HG02981 (cell line): Measurements from ENCODE around the gene TOR3A.
"Not testable (repeated sequence)": the region's sequence is repeated elsewhere in the genome, so short reads cannot be mapped to it uniquely, and the experiment has no call there.

ENCODE experiments used
- ATAC-seq: cut with Tn5 transposase; IDR thresholded peaks from one replicate; pipeline ENCODE4 v1.9.1; 2021; ENCODE audit warnings: mild to moderate bottlenecking, moderate library complexity; ENCODE audit not compliant: unreplicated experiment

The TOR3A gene

GRCh38 chr1:179081687-179082332 is at the start of gene TOR3A:
Gene TOR3A, plus strand, starts transcription at chr1:179082070. Its CDS starts 59 bp downstream, at chr1:179082129.
- peak; percentile 85 for ATAC-seq

DNA sequence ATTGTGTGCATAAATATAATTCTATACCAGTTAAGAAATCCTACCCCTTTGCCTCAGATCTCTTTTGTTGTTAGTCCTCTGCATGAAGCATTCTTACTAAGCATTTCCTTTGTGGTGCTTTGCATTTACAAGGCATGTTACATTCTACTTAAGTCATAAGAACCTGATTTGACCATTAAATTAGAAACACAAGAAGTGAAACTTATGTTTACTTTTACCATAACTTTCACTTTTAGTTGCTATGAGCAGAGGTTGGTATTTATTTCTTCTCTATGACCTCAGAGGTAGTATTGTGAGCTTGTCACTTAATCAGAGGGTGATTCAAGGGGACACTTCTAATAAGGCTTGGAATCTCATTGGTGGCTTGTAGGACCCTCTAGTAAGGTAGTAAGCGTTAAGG is 47.1 kb upstream of the TOR3A start:
- ATAC-seq = peak; percentile 88

DNA sequence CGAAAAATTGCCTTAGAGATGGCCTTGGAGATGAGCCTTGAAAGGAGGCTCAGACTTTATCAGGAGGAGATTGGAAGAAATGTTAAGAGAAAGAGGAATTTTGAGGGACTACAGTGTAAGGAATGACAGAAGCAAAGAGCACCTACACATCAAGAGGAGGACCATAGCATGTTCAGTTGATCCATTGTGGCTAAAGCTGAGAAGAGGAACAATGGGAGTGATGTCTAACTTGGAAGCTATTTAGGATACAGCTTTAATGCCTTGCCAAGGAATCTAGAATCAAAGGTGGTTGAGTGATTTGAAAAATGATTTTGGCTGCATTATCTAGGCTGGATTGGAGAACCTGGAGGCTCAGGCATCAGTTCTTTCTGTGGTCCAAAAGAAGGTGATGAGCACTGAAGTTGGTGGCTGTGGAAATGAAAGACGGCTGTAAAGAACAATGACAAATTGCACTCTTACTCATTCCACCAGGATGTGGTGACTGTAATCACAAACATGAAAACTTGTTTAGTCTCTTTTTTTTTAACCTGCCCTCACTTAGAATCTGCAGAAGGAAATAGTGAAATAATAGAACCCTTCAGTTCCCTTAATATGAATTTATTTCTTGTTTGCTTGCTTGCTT is 44.9 kb upstream of the TOR3A start:
- peak; percentile 39 for ATAC-seq

DNA sequence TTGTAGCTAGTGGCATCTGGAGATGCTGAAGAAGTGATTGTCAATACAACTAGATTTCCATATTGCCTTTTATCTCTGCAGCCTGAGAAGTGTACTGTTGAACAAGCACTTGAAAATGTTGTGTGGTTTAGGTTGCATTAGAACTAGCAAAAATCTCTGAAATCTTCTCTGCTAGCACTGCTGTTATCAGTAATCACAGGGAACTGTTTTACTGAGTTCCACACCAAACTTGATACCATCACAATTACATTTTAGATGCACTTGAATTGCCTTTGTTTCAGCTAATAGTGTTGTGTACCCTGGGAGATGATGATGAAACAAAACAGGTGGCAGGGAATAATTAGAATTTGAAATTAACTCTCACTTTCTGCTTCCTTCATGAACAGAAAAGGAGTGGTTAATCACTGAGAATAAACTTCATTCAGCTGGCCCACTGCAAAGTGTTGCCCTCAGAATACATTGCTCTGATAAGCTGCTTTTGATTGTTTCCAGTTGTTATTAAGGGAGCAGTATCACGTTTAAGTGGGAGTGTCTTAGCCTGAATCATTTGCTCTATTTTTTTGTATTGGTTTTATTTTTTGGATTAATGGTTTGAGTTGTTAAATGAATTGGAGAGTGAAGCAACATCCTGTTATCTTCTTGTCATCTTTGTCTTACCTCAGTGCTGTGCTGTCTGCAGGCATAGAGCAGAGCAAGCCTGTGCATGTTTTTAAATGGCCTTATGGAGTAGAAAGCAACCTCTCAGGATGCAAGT is 43.2 kb upstream of the TOR3A start:
- no peak for ATAC-seq

- not testable (repeated sequence) for ATAC-seq
Observed at GRCh38 chr1:179039502-179040174, 42.2 kb upstream of the TOR3A start.

- not testable (repeated sequence) for ATAC-seq
Observed at GRCh38 chr1:179040175-179040551, 41.7 kb upstream of the TOR3A start.

DNA sequence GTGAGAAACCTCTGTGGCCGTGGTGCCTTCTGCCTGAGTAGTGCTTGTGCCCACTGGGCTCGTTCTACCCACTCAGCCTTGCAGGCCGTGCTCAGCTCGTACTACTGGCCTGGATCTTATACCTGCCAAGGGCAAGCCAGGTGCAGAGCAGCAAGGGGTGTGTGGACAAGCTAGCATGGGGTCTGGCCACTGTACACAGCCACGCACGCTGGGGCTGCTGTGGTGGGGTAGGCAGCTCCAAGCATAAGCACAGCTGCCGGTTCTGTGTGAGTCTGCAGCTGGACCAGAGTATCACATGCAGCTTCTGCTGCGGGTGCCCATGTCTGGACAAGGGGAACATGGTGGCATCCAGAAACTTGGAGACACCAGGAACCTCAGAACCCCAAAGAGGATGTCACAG is 39.8 kb upstream of the TOR3A start:
- ATAC-seq = no peak

DNA sequence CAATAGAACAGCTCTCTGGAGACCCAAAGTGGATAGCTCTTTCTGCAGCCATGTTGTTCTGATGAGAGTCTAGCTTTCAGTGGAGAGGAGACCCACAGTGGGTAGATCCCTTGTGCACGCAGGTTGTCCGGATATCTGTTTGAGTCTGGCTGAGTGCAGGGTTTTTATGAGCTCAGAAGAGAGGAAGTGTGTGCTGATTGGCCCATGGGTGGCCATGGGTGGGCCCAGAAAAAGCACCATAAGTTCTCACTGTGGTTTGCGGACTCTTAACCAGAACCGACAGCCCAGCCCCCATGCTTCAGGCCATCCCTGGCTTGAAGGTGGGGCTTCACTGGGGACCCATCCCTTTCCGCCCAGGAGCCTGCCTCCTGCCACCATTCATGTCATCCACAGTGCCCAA is 39.2 kb upstream of the TOR3A start:
- ATAC-seq = no peak

DNA sequence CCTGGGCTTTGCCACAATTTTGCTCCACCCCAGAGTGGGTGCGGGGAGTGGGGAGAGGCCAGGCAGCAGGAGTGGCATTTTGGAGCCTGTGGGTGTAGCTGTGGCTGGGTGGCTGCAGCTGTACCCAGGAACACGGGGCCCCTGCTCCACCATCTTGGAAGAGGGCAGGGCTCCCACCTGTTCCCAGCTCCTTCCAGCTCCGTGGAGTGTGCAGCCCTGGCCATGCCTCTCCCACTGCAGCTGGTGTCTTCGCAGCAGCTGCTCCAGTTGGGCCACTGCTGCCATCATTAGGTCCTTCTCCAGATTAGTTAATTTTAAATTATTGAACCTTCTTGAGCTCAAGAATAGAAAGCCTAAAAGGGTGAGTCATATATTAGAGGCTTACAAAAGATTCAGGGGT is 38.6 kb upstream of the TOR3A start:
- no peak for ATAC-seq

DNA sequence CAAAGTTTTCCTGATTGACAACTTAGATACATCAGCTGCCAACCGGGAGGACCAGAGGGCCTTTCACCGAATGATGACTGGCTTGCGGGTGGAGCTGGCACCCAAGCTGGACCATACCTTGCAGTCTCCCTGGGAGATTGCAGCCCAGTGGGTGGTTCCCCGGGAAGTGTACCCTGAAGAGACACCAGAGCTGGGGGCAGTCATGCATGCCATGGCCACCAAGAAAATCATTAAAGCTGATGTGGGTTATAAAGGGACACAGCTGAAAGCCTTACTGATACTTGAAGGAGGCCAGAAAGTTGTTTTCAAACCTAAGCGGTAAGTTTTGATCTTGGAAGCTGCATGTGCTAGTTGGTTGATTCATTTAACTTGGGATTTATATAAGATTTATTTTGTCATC is 38.0 kb upstream of the TOR3A start:
- no peak for ATAC-seq

DNA sequence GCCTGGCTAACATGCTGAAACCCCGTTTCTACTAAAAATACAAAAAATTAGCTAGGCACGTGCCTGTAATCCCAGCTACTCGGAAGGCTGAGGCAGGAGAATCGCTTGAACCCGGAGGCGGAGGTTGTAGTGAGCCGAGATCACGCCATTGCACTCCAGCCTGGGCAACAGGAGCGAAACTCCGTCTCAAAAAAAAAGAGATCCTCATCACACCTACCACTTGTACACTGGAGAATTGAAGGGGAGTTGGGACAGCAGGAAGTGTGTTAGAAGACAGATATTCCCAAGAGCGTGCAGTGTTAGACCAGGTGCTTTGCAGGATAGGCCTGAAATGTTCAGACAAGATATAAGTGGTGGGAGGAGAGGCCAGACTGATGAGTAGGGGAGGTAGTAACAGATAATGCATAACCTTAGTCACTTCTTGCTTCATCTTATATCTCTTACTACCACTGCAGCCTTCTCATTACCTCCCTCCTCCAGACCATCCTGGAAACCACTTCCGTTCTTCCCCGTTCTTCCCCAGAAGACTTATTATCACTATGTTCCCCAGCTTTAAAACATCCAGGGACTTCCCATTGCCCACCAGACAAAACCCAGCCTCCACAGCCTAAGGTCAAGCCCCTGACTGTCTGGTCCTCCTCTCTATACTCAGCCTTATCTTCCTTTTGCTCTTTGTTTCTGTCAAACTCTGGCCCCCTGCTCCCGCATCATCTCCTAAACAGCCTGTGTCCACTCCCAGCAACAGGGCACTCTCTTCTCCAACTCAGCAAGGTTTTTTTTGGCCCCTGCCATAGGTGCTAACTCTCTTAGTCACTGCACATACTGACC is 34.8 kb upstream of the TOR3A start:
- no peak for ATAC-seq

GRCh38 chr1:179047636-179047997 is 34.3 kb upstream of the TOR3A start:
- no peak for ATAC-seq

GRCh38 chr1:179048339-179049124 is 33.3 kb upstream of the TOR3A start:
- no peak for ATAC-seq

GRCh38 chr1:179052776-179053175 is 29.1 kb upstream of the TOR3A start:
- no peak for ATAC-seq

DNA sequence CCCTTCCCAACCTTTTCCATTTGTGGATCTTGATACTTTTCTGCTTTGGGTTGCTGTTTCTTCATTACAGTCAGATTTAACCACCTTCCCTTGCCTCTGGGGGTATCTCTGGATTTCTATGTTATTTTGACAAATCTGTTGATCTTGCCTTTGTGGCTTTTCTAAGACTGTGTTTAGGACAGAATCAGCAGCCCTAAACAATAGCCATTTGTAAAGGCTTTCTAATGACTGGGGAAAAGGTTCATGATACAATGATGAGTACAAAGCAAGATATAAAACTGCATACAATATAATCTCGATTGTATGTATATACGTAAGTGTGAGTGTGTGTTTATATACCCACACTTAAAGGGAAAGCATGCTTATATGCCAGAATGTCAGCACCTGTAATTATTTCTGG is 28.4 kb upstream of the TOR3A start:
- no peak for ATAC-seq

DNA sequence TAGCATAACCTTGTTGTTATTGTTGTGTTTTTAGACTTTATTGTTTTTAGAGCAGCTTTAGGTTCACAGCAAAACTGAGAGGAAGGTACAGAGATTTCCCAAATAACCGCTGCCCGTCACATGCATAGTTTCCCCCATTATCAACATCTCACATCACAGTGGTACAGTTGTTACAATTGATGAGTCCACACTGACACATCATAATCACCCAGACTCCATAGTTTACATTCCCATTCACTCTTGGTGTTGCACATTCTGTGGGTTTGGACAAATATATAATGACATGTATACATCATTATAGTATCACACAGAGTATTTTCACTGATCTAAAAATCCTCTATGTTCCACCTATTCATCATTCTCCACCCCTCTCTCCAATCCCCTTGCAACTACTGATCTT is 25.9 kb upstream of the TOR3A start:
- no peak for ATAC-seq

DNA sequence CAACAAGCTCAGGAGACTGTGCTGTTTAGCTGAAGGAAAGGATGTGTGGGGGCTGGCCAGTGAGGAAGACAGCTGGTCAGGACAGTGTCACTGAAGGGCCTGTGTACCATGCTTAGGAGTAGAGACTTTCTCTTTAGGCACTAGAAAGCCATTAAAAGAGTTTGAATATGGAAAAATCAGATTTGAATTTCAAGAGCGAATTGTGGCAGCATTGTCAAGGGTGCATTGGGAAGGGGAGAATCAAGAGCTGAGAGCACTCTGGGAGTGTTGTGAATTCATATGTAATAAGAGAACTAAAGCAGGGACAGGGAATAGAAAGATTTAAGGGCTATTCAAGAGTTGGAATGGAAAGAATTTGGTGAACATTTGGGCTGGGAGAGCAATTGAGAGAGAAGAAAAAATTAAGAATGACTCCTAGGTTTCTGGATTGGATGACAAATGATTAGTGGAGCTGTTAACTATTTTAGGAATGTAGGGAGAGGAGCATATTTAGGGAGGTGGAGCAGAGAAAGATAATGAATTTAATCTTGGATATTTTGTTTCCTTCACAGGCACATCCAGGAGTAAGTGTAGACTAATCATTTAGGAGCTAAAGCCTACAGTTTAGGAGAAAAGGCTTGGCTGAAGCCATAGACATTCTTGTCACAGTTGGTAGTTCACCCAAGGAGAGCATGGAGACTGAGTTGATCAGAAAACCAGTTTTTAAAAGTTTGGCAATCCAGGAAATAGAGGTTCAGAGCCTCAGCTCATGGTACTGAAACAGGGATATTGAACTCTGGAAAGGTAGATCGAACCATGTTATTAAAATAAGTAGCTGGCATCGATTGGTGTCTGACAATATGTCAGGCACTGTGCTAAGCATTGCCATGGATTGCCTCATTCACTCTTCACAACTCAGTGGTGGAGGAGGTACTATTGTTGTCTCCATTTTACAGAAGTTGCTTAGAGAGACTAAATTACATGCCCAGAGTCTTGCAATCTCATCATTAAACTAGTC is 23.1 kb upstream of the TOR3A start:
- ATAC-seq = no peak

GRCh38 chr1:179061360-179062282 is 20.2 kb upstream of the TOR3A start:
- no peak for ATAC-seq
